PC-9 (cell line): ENCODE results near the gene NFKBIE.

Experiments
- CTCF ChIP-seq: fragments of 200-600 bp; sonication (generic); conservative IDR thresholded peaks from 2 replicates; pipeline ENCODE4 v1.6.1; 2017; ENCODE audit warnings: mixed run types, antibody characterized with exemption, mild to moderate bottlenecking, moderate library complexity
- EZH2 ChIP-seq: fragments of 200-600 bp; sonication (generic); IDR thresholded peaks from 2 replicates; pipeline ENCODE4 v1.8.0; 2017; ENCODE audit warnings: antibody characterized with exemption, low read depth

GRCh38 chr6:44294832-44295791 is 29.8 kb upstream of the NFKBIE start:
- TF ChIP-seq CTCF (no peak), EZH2 (no peak)
